NT2/D1 (cell line): Measurements from ENCODE around the gene R3HDM4.

ENCODE experiments used
- SUZ12 ChIP-seq: IDR thresholded peaks from 2 replicates; pipeline ENCODE4 v1.6.1; 2011; ENCODE audit not compliant: insufficient read length, insufficient read depth; ENCODE audit errors: extremely low read depth
- YY1 ChIP-seq: IDR thresholded peaks from 2 replicates; pipeline ENCODE4 v1.6.1; 2011; ENCODE audit not compliant: insufficient read length, insufficient read depth
- ZNF274 ChIP-seq: IDR thresholded peaks from 2 replicates; pipeline ENCODE4 v1.6.1; 2011; ENCODE audit warnings: mild to moderate bottlenecking, low read depth, low read length

DNA sequence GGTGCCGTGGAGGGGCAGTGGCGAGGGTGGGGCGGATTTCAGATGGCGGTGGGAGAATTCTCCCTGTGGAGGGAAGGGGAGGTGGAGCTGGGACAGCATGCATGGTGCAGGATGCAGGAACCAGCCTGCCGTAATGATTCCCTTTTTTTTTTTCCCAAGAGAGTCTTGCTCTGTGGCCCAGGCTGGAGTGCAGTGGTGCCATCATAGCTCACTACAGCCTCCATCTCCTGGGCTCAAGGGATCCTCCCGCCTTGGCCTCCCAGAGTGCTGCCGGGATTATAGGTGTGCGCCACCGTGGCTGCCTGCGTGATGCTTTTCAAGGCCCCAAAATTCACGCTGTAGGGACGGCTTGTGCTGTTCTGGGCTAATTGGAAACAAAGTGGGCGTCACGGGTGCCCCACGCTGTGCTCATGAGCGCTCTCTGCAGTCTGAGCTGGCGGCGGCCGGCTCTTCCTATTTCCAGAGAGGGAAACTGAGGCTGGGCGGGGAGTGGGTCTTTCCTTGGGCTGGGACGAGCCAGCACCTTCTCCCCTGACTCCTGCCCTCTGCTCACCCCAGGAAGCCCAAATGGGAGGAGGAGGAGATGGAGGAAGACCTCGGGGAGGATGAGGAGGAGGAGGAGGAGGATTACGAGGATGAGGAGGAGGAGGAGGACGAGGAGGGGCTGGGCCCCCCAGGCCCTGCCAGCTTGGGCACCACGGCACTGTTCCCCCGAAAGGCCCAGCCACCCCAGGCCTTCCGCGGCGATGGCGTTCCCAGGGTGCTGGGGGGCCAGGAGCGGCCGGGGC is 19.0 kb upstream of the R3HDM4 start:
- no peak for TF ChIP-seq ZNF274
- no peak for TF ChIP-seq YY1
- TF ChIP-seq SUZ12: no peak
